GM23338 (cell line): ENCODE results near the gene DCAKD. TPM values are rescaled to one million over a fixed set of nuclear protein-coding genes. Genes with fewer than 3 reads are reported as not detected.

Source experiments
- ATAC-seq: fragments of 200-7000 bp; cut with Tn5 transposase; 3 replicates; pipeline ENCODE4 v1.9.1; 2020
- DNase-seq: peaks from one replicate; pipeline ENCODE4 v3.0.0-alpha.2; 2015; ENCODE audit warnings: low spot score
- H2AFZ ChIP-seq: fragments of 200-600 bp; sonication (generic); 2 replicates; pipeline ENCODE4 v1.8.0; 2016; ENCODE audit warnings: antibody characterized with exemption, mild to moderate bottlenecking, moderate library complexity
- H3F3A ChIP-seq: fragments of 200-600 bp; sonication (generic); replicated peaks from 2 replicates; pipeline ENCODE4 v1.8.0; 2017; ENCODE audit warnings: antibody characterized with exemption, mixed run types, low read depth
- H3K27ac ChIP-seq: fragments of 200-600 bp; sonication (generic); 2 replicates; pipeline ENCODE4 v1.6.1; 2016; ENCODE audit warnings: low read depth
- H3K27me3 ChIP-seq: fragments of 200-600 bp; sonication (generic); 2 replicates; pipeline ENCODE4 v1.8.0; 2016; ENCODE audit warnings: mild to moderate bottlenecking, mixed run types, moderate library complexity; ENCODE audit not compliant: insufficient read depth
- H3K36me3 ChIP-seq: fragments of 200-600 bp; sonication (generic); 2 replicates; pipeline ENCODE4 v1.8.0; 2016; ENCODE audit warnings: mild to moderate bottlenecking; ENCODE audit not compliant: insufficient read depth
- H3K4me1 ChIP-seq: fragments of 200-600 bp; sonication (generic); 2 replicates; pipeline ENCODE4 v1.8.0; 2016; ENCODE audit warnings: mild to moderate bottlenecking, moderate library complexity; ENCODE audit not compliant: insufficient read depth
- H3K4me2 ChIP-seq: fragments of 200-600 bp; sonication (generic); 2 replicates; pipeline ENCODE4 v1.7.1; 2017; ENCODE audit warnings: mixed run types
- H3K4me3 ChIP-seq: fragments of 200-600 bp; sonication (generic); 2 replicates; pipeline ENCODE4 v1.6.1; 2016; ENCODE audit warnings: mixed run types
- H3K79me2 ChIP-seq: fragments of 200-600 bp; sonication (generic); replicated peaks from 2 replicates; pipeline ENCODE4 v1.8.0; 2017; ENCODE audit warnings: mild to moderate bottlenecking; ENCODE audit not compliant: insufficient read depth
- H3K9me2 ChIP-seq: fragments of 200-600 bp; sonication (generic); 2 replicates; pipeline ENCODE4 v1.8.0; 2017; ENCODE audit not compliant: insufficient read depth
- H4K20me1 ChIP-seq: fragments of 200-600 bp; sonication (generic); replicated peaks from 2 replicates; pipeline ENCODE4 v1.8.0; 2017; ENCODE audit warnings: mild to moderate bottlenecking; ENCODE audit not compliant: insufficient read depth
- H3K27ac Mint-ChIP-seq: 2 replicates; pipeline ENCODE4 v1.8.0; 2020; ENCODE audit warnings: inconsistent platforms, mild to moderate bottlenecking, moderate library complexity, mixed read lengths
- H3K27me3 Mint-ChIP-seq: 3 replicates; pipeline ENCODE4 v1.8.0; 2022; ENCODE audit warnings: low read depth, mild to moderate bottlenecking, moderate library complexity, mixed read lengths, inconsistent platforms; ENCODE audit not compliant: insufficient read depth, poor library complexity
- H3K36me3 Mint-ChIP-seq: 3 replicates; pipeline ENCODE4 v1.8.0; 2021; ENCODE audit warnings: low read depth, mild to moderate bottlenecking, inconsistent platforms, moderate library complexity, mixed read lengths
- H3K4me1 Mint-ChIP-seq: 3 replicates; pipeline ENCODE4 v1.8.0; 2020; ENCODE audit warnings: mild to moderate bottlenecking, inconsistent platforms, mixed read lengths
- H3K4me3 Mint-ChIP-seq: 3 replicates; pipeline ENCODE4 v1.8.0; 2021; ENCODE audit warnings: moderate library complexity, mild to moderate bottlenecking, inconsistent platforms, mixed read lengths
- H3K9me3 Mint-ChIP-seq: 3 replicates; pipeline ENCODE4 v1.8.0; 2020; ENCODE audit warnings: moderate library complexity, mild to moderate bottlenecking, inconsistent platforms, mixed read lengths
- CTCF ChIP-seq, 2 experiments: fragments of 200-600 bp in 1 of 2; sonication (generic) in 1 of 2; conservative IDR thresholded peaks; 2 replicates each; pipeline versions ENCODE4 v1.5.1 to v1.6.1; 2016 to 2017; ENCODE audit warnings: antibody characterized with exemption in 2 of 2, low read depth in 2 of 2, mild to moderate bottlenecking in 2 of 2, moderate library complexity in 1 of 2
- ETS1 ChIP-seq: IDR thresholded peaks from 2 replicates; pipeline ENCODE4 v1.6.1; 2016; ENCODE audit warnings: antibody characterized with exemption
- EZH2 ChIP-seq: fragments of 200-600 bp; sonication (generic); IDR thresholded peaks from one replicate; pipeline ENCODE4 v1.8.0; 2017; ENCODE audit warnings: antibody characterized with exemption, mild to moderate bottlenecking, low read depth; ENCODE audit not compliant: unreplicated experiment
- EZH2phosphoT487 ChIP-seq: fragments of 200-600 bp; sonication (generic); IDR thresholded peaks from one replicate; pipeline ENCODE4 v1.8.1; 2018; ENCODE audit warnings: antibody characterized with exemption; ENCODE audit not compliant: unreplicated experiment
- JUNB ChIP-seq: IDR thresholded peaks from one replicate; pipeline ENCODE4 v1.6.1; 2016; ENCODE audit warnings: antibody characterized with exemption; ENCODE audit not compliant: unreplicated experiment
- NANOG ChIP-seq: IDR thresholded peaks from 2 replicates; pipeline ENCODE4 v1.6.1; 2016; ENCODE audit warnings: antibody characterized with exemption, borderline replicate concordance
- POLR2AphosphoS5 ChIP-seq: IDR thresholded peaks from 2 replicates; pipeline ENCODE4 v1.6.1; 2016; ENCODE audit warnings: antibody characterized with exemption, low read depth
- REST ChIP-seq: IDR thresholded peaks from one replicate; pipeline ENCODE4 v1.6.1; 2018; ENCODE audit warnings: antibody characterized with exemption; ENCODE audit not compliant: unreplicated experiment
- ZNF331 ChIP-seq: fragments of 250-450 bp; sonication (Bioruptor Pico); IDR thresholded peaks from 2 replicates; pipeline ENCODE4 v1.5.0; 2020; ENCODE audit warnings: low read depth, mild to moderate bottlenecking, moderate library complexity
- polyA plus RNA-seq: library from polyadenylated mRNA; unstranded; fragments of >200 nt; fragmentation: Nextera tagmentation; extraction: Ambion mirVana; gene quantifications from 2 replicates; pipeline ENCODE4 v1.2.1, GENCODE V29; 2016
- total RNA-seq: library from RNA; depleted of rRNA; stranded (reverse); fragments of >200 nt; shearing (Covaris generic); gene quantifications from 2 replicates; pipeline ENCODE4 v1.2.3, GENCODE V29; 2014

The DCAKD gene
- total and polyA plus RNA-seq, 2 experiments from 2014 or later = 23.7 to 57.2 TPM

- TF ChIP-seq CTCF (conservative IDR thresholded peaks at IDR 0.05; ENCODE audit: low read depth in 2 of 2) (no peak), POLR2AphosphoS5 (no peak), EZH2 (no peak)
These were observed 55.1 kb downstream of the DCAKD start (continued) for GRCh38 chr17:44996304-44996703.

GRCh38 chr17:44995436-44996001, 55.9 kb downstream of the DCAKD start:
- Mint-ChIP-seq H3K27me3 (peaks cover 10% of the 10 kb centered on the region), H3K4me3 (no peak overlapping the region), H3K27ac (no peak overlapping the region), H3K36me3 (peaks cover 3% of the 10 kb centered on the region; the same call in 2 of the 3 replicates), H3K9me3 (peaks cover 14% of the 10 kb centered on the region), H3K4me1 (peaks cover 10% of the 10 kb centered on the region)
- no peaks in the 10 kb centered on the region for H3K9me2 ChIP-seq
- no peaks in the 10 kb centered on the region for H3K4me1 ChIP-seq
- H3K36me3 ChIP-seq = no peaks in the 10 kb centered on the region
- no peak for DNase-seq
- H3K4me3 ChIP-seq = no peak overlapping the region
- TF ChIP-seq CTCF (conservative IDR thresholded peaks at IDR 0.05; ENCODE audit: low read depth in 2 of 2) = no peak
- TF ChIP-seq JUNB = no peak
- TF ChIP-seq EZH2 = no peak
- no peak for TF ChIP-seq EZH2phosphoT487
- TF ChIP-seq ZNF331 = no peak
- no peak for TF ChIP-seq NANOG
- no peaks in the 10 kb centered on the region for H4K20me1 ChIP-seq
- no peaks in the 10 kb centered on the region for H3F3A ChIP-seq
- no peak for ATAC-seq
- H2AFZ ChIP-seq = no peak overlapping the region
- H3K27ac ChIP-seq = no peak overlapping the region
- no peaks in the 10 kb centered on the region for H3K27me3 ChIP-seq
- H3K79me2 ChIP-seq = no peaks in the 10 kb centered on the region
- H3K4me2 ChIP-seq = no peak overlapping the region

GRCh38 chr17:44992242-44992939, 59.0 kb downstream of the DCAKD start:
- no peak overlapping the region for H3K27ac ChIP-seq
- no peak overlapping the region for H3K4me3 Mint-ChIP-seq
- H3F3A ChIP-seq = peaks cover 14% of the 10 kb centered on the region; the same call in 1 of the 2 replicates
- no peaks in the 10 kb centered on the region for H3K36me3 ChIP-seq
- peaks cover 7% of the 10 kb centered on the region; the same call in 1 of the 2 replicates for H3K27me3 ChIP-seq
- H3K27me3 Mint-ChIP-seq = peaks cover 21% of the 10 kb centered on the region
- no peaks in the 10 kb centered on the region for H4K20me1 ChIP-seq
- ATAC-seq (no peak), DNase-seq (no peak)
- H3K4me1 ChIP-seq = peaks cover 14% of the 10 kb centered on the region; the same call in 1 of the 2 replicates
- no peaks in the 10 kb centered on the region for H3K9me2 ChIP-seq
- H3K79me2 ChIP-seq = no peaks in the 10 kb centered on the region
- H2AFZ ChIP-seq = no peak overlapping the region
- TF ChIP-seq REST (no peak), ZNF331 (no peak), EZH2 (no peak), ETS1 (no peak)
- H3K36me3 Mint-ChIP-seq = no peaks in the 10 kb centered on the region
- no peak overlapping the region for H3K4me3 ChIP-seq
- no peak overlapping the region for H3K4me2 ChIP-seq
- H3K27ac Mint-ChIP-seq = no peak overlapping the region
- H3K9me3 Mint-ChIP-seq = no peaks in the 10 kb centered on the region
- peaks cover 25% of the 10 kb centered on the region for H3K4me1 Mint-ChIP-seq
